PC-3 (cell line): ENCODE measurements around the gene IL11.

Experiments used
- EZH2 ChIP-seq: fragments of 300-600 bp; sonication (generic); IDR thresholded peaks from one replicate; pipeline ENCODE4 v1.6.1; 2017; ENCODE audit warnings: antibody characterized with exemption, mild to moderate bottlenecking, low read length; ENCODE audit not compliant: unreplicated experiment
- EZH2phosphoT487 ChIP-seq: fragments of 300-600 bp; sonication (generic); IDR thresholded peaks from 2 replicates; pipeline ENCODE4 v1.6.1; 2018; ENCODE audit warnings: mild to moderate bottlenecking, antibody characterized with exemption, low read length, borderline replicate concordance
- TF ChIP-seq, protein P1 (sequence below): fragments of 300-600 bp; sonication (generic); conservative IDR thresholded peaks from 2 replicates; pipeline ENCODE4 v1.5.1; 2017; ENCODE audit warnings: antibody characterized with exemption, low read depth, mild to moderate bottlenecking, low read length

DNA sequence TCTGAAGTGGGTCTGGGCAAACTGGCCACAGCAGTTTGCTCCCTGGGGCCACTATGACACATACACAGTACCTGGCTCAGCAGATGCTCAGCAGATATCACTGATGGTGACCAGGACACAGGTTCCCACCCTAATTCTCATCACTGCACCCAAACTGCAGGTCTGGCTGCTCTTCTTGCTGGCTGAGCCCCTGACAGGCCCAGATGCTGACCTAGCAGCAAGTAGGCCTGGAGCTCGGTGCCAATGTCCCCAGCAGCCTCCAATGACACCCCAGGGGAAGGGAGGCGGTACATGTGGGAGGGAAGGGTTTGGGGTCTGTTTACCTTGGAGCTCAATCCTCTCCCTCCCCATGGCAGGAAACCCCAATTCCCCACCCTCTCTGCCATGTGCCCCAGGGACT is 32.2 kb upstream of the IL11 start:
- TF ChIP-seq EZH2: no peak
- TF ChIP-seq, protein P1, sequence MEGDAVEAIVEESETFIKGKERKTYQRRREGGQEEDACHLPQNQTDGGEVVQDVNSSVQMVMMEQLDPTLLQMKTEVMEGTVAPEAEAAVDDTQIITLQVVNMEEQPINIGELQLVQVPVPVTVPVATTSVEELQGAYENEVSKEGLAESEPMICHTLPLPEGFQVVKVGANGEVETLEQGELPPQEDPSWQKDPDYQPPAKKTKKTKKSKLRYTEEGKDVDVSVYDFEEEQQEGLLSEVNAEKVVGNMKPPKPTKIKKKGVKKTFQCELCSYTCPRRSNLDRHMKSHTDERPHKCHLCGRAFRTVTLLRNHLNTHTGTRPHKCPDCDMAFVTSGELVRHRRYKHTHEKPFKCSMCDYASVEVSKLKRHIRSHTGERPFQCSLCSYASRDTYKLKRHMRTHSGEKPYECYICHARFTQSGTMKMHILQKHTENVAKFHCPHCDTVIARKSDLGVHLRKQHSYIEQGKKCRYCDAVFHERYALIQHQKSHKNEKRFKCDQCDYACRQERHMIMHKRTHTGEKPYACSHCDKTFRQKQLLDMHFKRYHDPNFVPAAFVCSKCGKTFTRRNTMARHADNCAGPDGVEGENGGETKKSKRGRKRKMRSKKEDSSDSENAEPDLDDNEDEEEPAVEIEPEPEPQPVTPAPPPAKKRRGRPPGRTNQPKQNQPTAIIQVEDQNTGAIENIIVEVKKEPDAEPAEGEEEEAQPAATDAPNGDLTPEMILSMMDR: no peak
- TF ChIP-seq EZH2phosphoT487: no peak
